Measurements from ENCODE around the gene LIMS1.
"Not testable (repeated sequence)": the region's sequence is repeated elsewhere in the genome, so short reads cannot be mapped to it uniquely, and the experiment has no call there.

The LIMS1 gene

GRCh38 chr2:108588070-108588668, 53.9 kb downstream of the LIMS1 start:
- DNase-seq, result no peak

GRCh38 chr2:108589372-108589771, 55.1 kb downstream of the LIMS1 start:
- no peak for DNase-seq

GRCh38 chr2:108589781-108590180, 55.5 kb downstream of the LIMS1 start:
- DNase-seq, result no peak

GRCh38 chr2:108591163-108591562, 56.9 kb downstream of the LIMS1 start:
- no peak for DNase-seq

- DNase-seq, result no peak
Measured at GRCh38 chr2:108593547-108594098, 59.4 kb downstream of the LIMS1 start.

- DNase-seq, result no peak
Measured at GRCh38 chr2:108594132-108594981, 60.1 kb downstream of the LIMS1 start.

- no peak for DNase-seq
Measured at GRCh38 chr2:108594982-108595464, 60.8 kb downstream of the LIMS1 start.

GRCh38 chr2:108595771-108596170, 61.5 kb downstream of the LIMS1 start:
- not testable (repeated sequence) for DNase-seq

GRCh38 chr2:108597105-108597744, 63.0 kb downstream of the LIMS1 start:
- not testable (repeated sequence) for DNase-seq

GRCh38 chr2:108601199-108601598, 66.9 kb downstream of the LIMS1 start:
- DNase-seq, result not testable (repeated sequence)

GRCh38 chr2:108602422-108602821, 68.2 kb downstream of the LIMS1 start:
- no peak for DNase-seq

GRCh38 chr2:108604196-108604595, 69.9 kb downstream of the LIMS1 start:
- DNase-seq, result no peak

- DNase-seq, result no peak
Measured at GRCh38 chr2:108605947-108606346, 71.7 kb downstream of the LIMS1 start.

- DNase-seq, result peak; percentile 14
Measured at GRCh38 chr2:108607706-108608301, 73.5 kb downstream of the LIMS1 start.

GRCh38 chr2:108611021-108611420, 76.8 kb downstream of the LIMS1 start:
- no peak for DNase-seq

- DNase-seq, result no peak
Measured at GRCh38 chr2:108612153-108612513, 77.9 kb downstream of the LIMS1 start.

- DNase-seq, result no peak
Measured at GRCh38 chr2:108612514-108613183, 78.4 kb downstream of the LIMS1 start.

GRCh38 chr2:108613261-108614042, 79.2 kb downstream of the LIMS1 start:
- DNase-seq, result no peak

GRCh38 chr2:108614043-108614545, 79.8 kb downstream of the LIMS1 start:
- no peak for DNase-seq

- no peak for DNase-seq
Measured at GRCh38 chr2:108614659-108615058, 80.4 kb downstream of the LIMS1 start.

GRCh38 chr2:108615480-108616090, 81.3 kb downstream of the LIMS1 start:
- peak; percentile 63 for DNase-seq
